Measurements from ENCODE around the gene ZNF318. TPM values are rescaled to one million over a fixed set of nuclear protein-coding genes. Genes with fewer than 3 reads are reported as not detected.
"Not testable (repeated sequence)": the region's sequence is repeated elsewhere in the genome, so short reads cannot be mapped to it uniquely, and the experiment has no call there.

Gene ZNF318
- total RNA-seq, 1 experiment from 2014 or later, result 11.3 TPM

- Mint-ChIP-seq H3K4me1 (ENCODE audit: insufficient read depth, unreplicated experiment) (peaks cover 13% of the 10 kb centered on the region), H3K27me3 (ENCODE audit: insufficient read depth, unreplicated experiment) (no peaks in the 10 kb centered on the region), H3K27ac (ENCODE audit: low read depth, unreplicated experiment) (no peak overlapping the region), H3K36me3 (ENCODE audit: insufficient read depth, unreplicated experiment) (no peaks in the 10 kb centered on the region), H3K9me3 (ENCODE audit: unreplicated experiment) (no peaks in the 10 kb centered on the region), H3K4me3 (ENCODE audit: unreplicated experiment) (no peak overlapping the region)
- BruUV-seq (replicated peaks), result no TSS peak
- intact Hi-C loops (cut with micrococcal nuclease), result no loop called here
- DNase-seq (ENCODE audit: unreplicated experiment), result peak; percentile 30
- POLR2A ChIA-PET, result interaction anchor here (0.6 to 2.1 kb wide), 4 partner anchors 8 to 53 kb away, joined by 3 to 10 read pairs (median 3); partner anchors contain the start of gene ZNF318
- CTCF ChIA-PET, result interaction anchor here (0.7 to 2.6 kb wide), 6 partner anchors 9 to 124 kb away, joined by 3 to 12 read pairs (median 4); partner anchors contain the start of gene ZNF318
- TF ChIP-seq CTCF (IDR thresholded peaks at IDR 0.05; ENCODE audit: unreplicated experiment), result no peak
Observed at GRCh38 chr6:43383021-43383667, 13.7 kb upstream of the ZNF318 start.

- peaks cover 19% of the 10 kb centered on the region for H3K4me1 Mint-ChIP-seq (ENCODE audit: insufficient read depth, unreplicated experiment)
- H3K4me3 Mint-ChIP-seq (ENCODE audit: unreplicated experiment); H3K27ac Mint-ChIP-seq (ENCODE audit: low read depth, unreplicated experiment); H3K9me3 Mint-ChIP-seq (ENCODE audit: unreplicated experiment); DNase-seq (ENCODE audit: unreplicated experiment); intact Hi-C loops (cut with micrococcal nuclease); H3K27me3 Mint-ChIP-seq (ENCODE audit: insufficient read depth, unreplicated experiment); POLR2A ChIA-PET; H3K36me3 Mint-ChIP-seq (ENCODE audit: insufficient read depth, unreplicated experiment); BruUV-seq (replicated peaks): not testable (repeated sequence)
- CTCF ChIA-PET, result interaction anchor here (0.7 to 0.9 kb wide), 2 partner anchors 9 to 125 kb away, joined by 3 read pairs; no protein-coding TSS in a partner anchor
Observed at GRCh38 chr6:43380858-43381257, 11.4 kb upstream of the ZNF318 start.

GRCh38 chr6:43378631-43379030 is 9.2 kb upstream of the ZNF318 start:
- H3K9me3 Mint-ChIP-seq (ENCODE audit: unreplicated experiment), result no peaks in the 10 kb centered on the region
- POLR2A ChIA-PET, result interaction anchor here (1.3 to 1.8 kb wide), 2 partner anchors 58 to 117 kb away, joined by 5 to 6 read pairs; no protein-coding TSS in a partner anchor
- no TSS peak for BruUV-seq (replicated peaks)

GRCh38 chr6:43377710-43378229 is 8.3 kb upstream of the ZNF318 start:
- H3K9me3 Mint-ChIP-seq (ENCODE audit: unreplicated experiment), result no peaks in the 10 kb centered on the region
- TF ChIP-seq CTCF (IDR thresholded peaks at IDR 0.05; ENCODE audit: unreplicated experiment), result no peak
- BruUV-seq (replicated peaks), result no TSS peak
- DNase-seq (ENCODE audit: unreplicated experiment), result no peak
- no peak overlapping the region for H3K4me3 Mint-ChIP-seq (ENCODE audit: unreplicated experiment)
- intact Hi-C loops (cut with micrococcal nuclease), result no loop called here
- H3K4me1 Mint-ChIP-seq (ENCODE audit: insufficient read depth, unreplicated experiment), result peaks cover 6% of the 10 kb centered on the region
- CTCF ChIA-PET, result interaction anchor here (0.6 to 2.0 kb wide), 8 partner anchors 9 to 444 kb away, joined by 3 to 9 read pairs (median 4); no protein-coding TSS in a partner anchor
- no peaks in the 10 kb centered on the region for H3K36me3 Mint-ChIP-seq (ENCODE audit: insufficient read depth, unreplicated experiment)
- POLR2A ChIA-PET, result interaction anchor here (1.0 to 1.3 kb wide), 2 partner anchors 8 to 118 kb away, joined by 3 to 6 read pairs; partner anchors contain the start of gene ZNF318
- no peaks in the 10 kb centered on the region for H3K27me3 Mint-ChIP-seq (ENCODE audit: insufficient read depth, unreplicated experiment)
- H3K27ac Mint-ChIP-seq (ENCODE audit: low read depth, unreplicated experiment), result no peak overlapping the region

More at GRCh38 chr6:43378631-43379030, 9.2 kb upstream of the ZNF318 start:
- Mint-ChIP-seq H3K27ac (ENCODE audit: low read depth, unreplicated experiment) (no peak overlapping the region), H3K27me3 (ENCODE audit: insufficient read depth, unreplicated experiment) (no peaks in the 10 kb centered on the region), H3K36me3 (ENCODE audit: insufficient read depth, unreplicated experiment) (no peaks in the 10 kb centered on the region), H3K4me3 (ENCODE audit: unreplicated experiment) (no peak overlapping the region), H3K4me1 (ENCODE audit: insufficient read depth, unreplicated experiment) (peaks cover 13% of the 10 kb centered on the region)
- CTCF ChIA-PET, result interaction anchor here (0.6 to 2.0 kb wide), 7 partner anchors 8 to 151 kb away, joined by 3 to 9 read pairs (median 4); partner anchors contain the start of gene DNPH1
- no peak for DNase-seq (ENCODE audit: unreplicated experiment)
- TF ChIP-seq CTCF (IDR thresholded peaks at IDR 0.05; ENCODE audit: unreplicated experiment), result no peak
- intact Hi-C loops (cut with micrococcal nuclease), result no loop called here
